Karpas-422 (cell line): ENCODE measurements around the gene IFNE. TPM values are rescaled to one million over a fixed set of nuclear protein-coding genes. Genes with fewer than 3 reads are reported as not detected.

Source experiments
- DNase-seq: peaks from one replicate; pipeline ENCODE4 v3.0.0-alpha.2; 2015
- H2AFZ ChIP-seq: fragments of 200-600 bp; sonication (generic); 2 replicates; pipeline ENCODE4 v1.6.1; 2014; ENCODE audit warnings: antibody characterized with exemption, low read length, mixed read lengths
- H3K27ac ChIP-seq: fragments of 200-600 bp; sonication (generic); 2 replicates; pipeline ENCODE4 v1.5.1; 2014; ENCODE audit warnings: mild to moderate bottlenecking, low read length, moderate library complexity
- H3K27me3 ChIP-seq: fragments of 200-600 bp; sonication (generic); 2 replicates; pipeline ENCODE4 v1.6.1; 2014; ENCODE audit warnings: low read length, mixed read lengths
- H3K36me3 ChIP-seq: fragments of 200-600 bp; sonication (generic); 2 replicates; pipeline ENCODE4 v1.6.1; 2014; ENCODE audit warnings: low read length, mixed read lengths; ENCODE audit not compliant: insufficient read depth
- H3K4me1 ChIP-seq: fragments of 200-600 bp; sonication (generic); 2 replicates; pipeline ENCODE4 v1.6.1; 2014; ENCODE audit warnings: mild to moderate bottlenecking, low read length, mixed read lengths
- H3K4me2 ChIP-seq: fragments of 200-600 bp; sonication (generic); 2 replicates; pipeline ENCODE4 v1.6.1; 2014; ENCODE audit warnings: low read length, low read depth, mild to moderate bottlenecking; ENCODE audit not compliant: poor library complexity, severe bottlenecking
- H3K4me3 ChIP-seq: fragments of 200-600 bp; sonication (generic); 2 replicates; pipeline ENCODE4 v1.5.1; 2014; ENCODE audit warnings: mild to moderate bottlenecking, antibody characterized with exemption, low read length, mixed read lengths
- H3K79me2 ChIP-seq: fragments of 200-600 bp; sonication (generic); 2 replicates; pipeline ENCODE4 v1.6.1; 2014; ENCODE audit warnings: mild to moderate bottlenecking, low read length, mixed read lengths
- H3K9ac ChIP-seq: fragments of 200-600 bp; sonication (generic); 2 replicates; pipeline ENCODE4 v1.6.0; 2014; ENCODE audit warnings: low read length
- H3K9me2 ChIP-seq: fragments of 200-600 bp; sonication (generic), shearing (Covaris generic); replicated peaks from 2 replicates; pipeline ENCODE4 v1.6.0; 2014; ENCODE audit warnings: mild to moderate bottlenecking, low read length, moderate library complexity; ENCODE audit not compliant: insufficient read depth
- H3K9me3 ChIP-seq: fragments of 300-700, 200-600 bp; sonication (generic); 2 replicates; pipeline ENCODE4 v1.6.1; 2014; ENCODE audit warnings: low read length, mixed read lengths
- H4K20me1 ChIP-seq: fragments of 200-600 bp; sonication (generic); 2 replicates; pipeline ENCODE4 v1.6.1; 2014; ENCODE audit warnings: mild to moderate bottlenecking, antibody characterized with exemption, low read length, low read depth; ENCODE audit not compliant: insufficient read depth
- total RNA-seq: library from RNA; depleted of rRNA; stranded (reverse); fragments of >200 nt; shearing (Covaris generic); gene quantifications from 2 replicates; pipeline ENCODE4 v1.2.3, GENCODE V29; 2014; ENCODE audit warnings: low replicate concordance

Gene IFNE
- total RNA-seq, 1 experiment from 2014 or later, result not detected

DNA sequence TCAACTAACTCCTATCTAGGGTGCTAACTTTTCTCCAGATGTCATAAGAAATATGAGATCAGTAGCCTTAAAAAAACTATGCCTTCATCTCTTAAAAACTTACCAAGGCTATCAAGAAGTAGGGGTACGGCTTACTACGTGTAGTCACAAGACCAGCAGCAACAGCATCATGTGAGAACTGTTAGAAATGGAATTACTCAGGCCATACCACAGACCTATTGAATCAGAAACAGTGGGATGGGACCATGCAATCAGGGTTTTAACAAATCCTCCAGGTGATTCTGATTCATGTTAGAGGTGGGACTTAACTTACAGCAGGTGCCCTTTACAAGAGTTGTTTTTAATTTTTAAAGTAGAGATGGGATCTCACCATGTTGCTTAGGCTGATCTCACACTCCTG, 4.6 kb downstream of the IFNE start:
- H3K4me1 ChIP-seq, result no peaks in the 10 kb centered on the region
- no peaks in the 10 kb centered on the region for H3K9me2 ChIP-seq
- no peak overlapping the region for H3K4me2 ChIP-seq
- H3K4me3 ChIP-seq, result no peak overlapping the region
- no peak overlapping the region for H3K27ac ChIP-seq
- H3K9me3 ChIP-seq, result no peaks in the 10 kb centered on the region
- no peak for DNase-seq
- no peaks in the 10 kb centered on the region for H4K20me1 ChIP-seq
- H3K9ac ChIP-seq, result no peak overlapping the region
- H3K79me2 ChIP-seq, result no peaks in the 10 kb centered on the region
- no peaks in the 10 kb centered on the region for H3K27me3 ChIP-seq
- no peaks in the 10 kb centered on the region for H3K36me3 ChIP-seq
- no peak overlapping the region for H2AFZ ChIP-seq

DNA sequence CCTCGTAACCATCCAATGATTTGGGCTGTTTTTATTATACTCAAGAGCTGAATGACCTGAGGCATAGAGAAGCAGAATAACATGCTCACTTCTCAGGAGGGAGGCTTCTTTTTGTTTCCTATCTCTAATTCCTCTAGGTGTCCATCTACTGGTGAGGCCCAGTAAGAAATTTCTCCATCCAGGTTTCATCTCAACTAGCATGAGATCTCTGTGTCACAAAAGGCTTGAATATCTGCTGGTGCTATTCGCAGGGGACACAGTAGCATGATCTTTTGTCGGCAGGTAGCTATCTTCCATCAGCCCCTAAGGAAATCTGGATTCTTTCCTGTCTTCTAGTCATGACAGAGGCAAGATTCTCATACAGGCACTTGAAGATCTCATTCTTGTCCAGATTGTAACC, 8.9 kb downstream of the IFNE start:
- Histone ChIP-seq H3K9ac (no peak overlapping the region), H3K36me3 (no peaks in the 10 kb centered on the region), H4K20me1 (no peaks in the 10 kb centered on the region), H3K4me3 (no peak overlapping the region), H3K4me1 (no peaks in the 10 kb centered on the region), H3K4me2 (no peak overlapping the region), H3K9me2 (no peaks in the 10 kb centered on the region), H3K27me3 (no peaks in the 10 kb centered on the region), H3K27ac (no peak overlapping the region), H3K9me3 (no peaks in the 10 kb centered on the region), H3K79me2 (no peaks in the 10 kb centered on the region), H2AFZ (no peak overlapping the region)
- DNase-seq, result no peak

DNA sequence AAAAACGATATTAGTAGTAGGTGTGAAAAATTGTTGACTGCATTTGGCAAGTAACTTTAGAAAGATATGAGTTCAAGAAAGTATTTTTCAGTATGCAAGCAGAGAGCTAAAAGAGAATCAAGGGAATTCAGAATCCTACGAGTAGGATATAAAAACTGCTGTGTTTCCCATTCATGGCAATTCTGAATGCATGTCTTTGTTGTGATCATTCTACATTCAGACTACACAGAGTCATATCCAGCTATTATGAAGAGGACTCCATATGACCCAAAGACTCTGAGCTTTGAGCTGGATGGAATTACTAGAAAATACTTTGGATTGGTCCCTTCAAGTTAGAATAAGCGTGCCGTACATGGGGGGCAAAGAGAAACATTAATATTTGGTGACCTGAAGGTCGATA, 12.0 kb downstream of the IFNE start:
- Histone ChIP-seq H3K4me1 (no peaks in the 10 kb centered on the region), H2AFZ (no peak overlapping the region), H3K27me3 (no peaks in the 10 kb centered on the region), H4K20me1 (no peaks in the 10 kb centered on the region), H3K4me3 (no peak overlapping the region), H3K36me3 (no peaks in the 10 kb centered on the region), H3K79me2 (no peaks in the 10 kb centered on the region), H3K4me2 (no peak overlapping the region), H3K9ac (no peak overlapping the region), H3K9me2 (no peaks in the 10 kb centered on the region), H3K9me3 (no peaks in the 10 kb centered on the region), H3K27ac (no peak overlapping the region)
- DNase-seq, result no peak

DNA sequence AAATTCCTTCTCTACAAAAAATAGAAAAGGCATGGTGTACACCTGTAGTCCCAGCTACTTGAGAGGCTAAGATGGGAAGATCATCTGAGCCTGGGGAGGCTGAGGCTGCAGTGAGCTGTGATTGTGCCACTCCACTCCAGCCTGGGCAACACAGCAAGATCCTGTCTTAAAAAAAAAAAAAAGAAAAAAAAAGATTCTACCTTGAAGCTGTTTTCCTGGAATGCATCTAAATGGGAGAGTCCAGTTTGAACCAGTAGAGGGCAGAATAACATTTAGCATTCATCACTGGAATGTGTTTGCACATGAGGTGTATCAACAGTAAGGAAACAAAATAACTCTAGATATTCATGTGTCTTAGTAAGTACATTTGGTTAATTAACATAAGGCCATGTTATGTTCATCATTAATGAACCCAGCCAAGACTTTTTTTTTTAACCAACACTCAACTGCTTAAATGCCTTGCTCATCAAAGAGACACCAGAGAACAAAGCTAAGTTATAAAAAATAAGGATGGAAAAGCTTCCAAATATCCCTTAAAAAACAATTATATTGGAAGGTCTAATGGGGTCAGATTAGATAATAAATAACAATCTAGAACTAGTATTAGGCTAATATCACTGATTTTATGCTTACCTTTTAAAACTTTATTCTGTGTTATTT, 16.1 kb downstream of the IFNE start:
- Histone ChIP-seq H3K9me2 (no peaks in the 10 kb centered on the region), H3K4me3 (no peak overlapping the region), H3K79me2 (no peaks in the 10 kb centered on the region), H4K20me1 (no peaks in the 10 kb centered on the region), H3K9ac (no peak overlapping the region), H3K4me2 (no peak overlapping the region), H3K27me3 (no peaks in the 10 kb centered on the region), H3K9me3 (no peaks in the 10 kb centered on the region), H3K4me1 (no peaks in the 10 kb centered on the region), H3K36me3 (no peaks in the 10 kb centered on the region), H2AFZ (no peak overlapping the region), H3K27ac (no peak overlapping the region)
- DNase-seq, result peak; percentile 79

DNA sequence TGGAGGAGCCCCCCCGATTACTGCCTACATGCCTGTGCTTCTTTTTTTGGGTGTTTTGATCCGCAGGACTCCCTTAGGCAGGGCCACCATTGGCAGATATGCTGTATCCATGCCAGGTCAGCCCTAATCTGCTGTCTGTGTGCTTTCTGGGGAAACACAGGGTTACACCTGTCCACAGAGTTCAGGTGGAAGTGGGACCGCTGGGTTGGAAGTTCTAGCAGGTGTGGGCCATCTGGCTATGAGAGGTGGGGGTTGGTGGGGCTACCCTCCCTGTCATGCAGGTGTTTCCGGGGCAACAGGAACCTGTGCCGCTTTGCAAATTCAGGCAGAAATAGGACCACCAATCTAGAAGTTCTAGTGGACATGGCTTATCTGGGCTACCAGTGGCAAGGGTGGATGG, 17.0 kb downstream of the IFNE start:
- H2AFZ ChIP-seq, result no peak overlapping the region
- no peaks in the 10 kb centered on the region for H3K9me2 ChIP-seq
- no peak overlapping the region for H3K27ac ChIP-seq
- no peaks in the 10 kb centered on the region for H3K9me3 ChIP-seq
- H3K4me2 ChIP-seq, result no peak overlapping the region
- no peaks in the 10 kb centered on the region for H4K20me1 ChIP-seq
- no peak overlapping the region for H3K9ac ChIP-seq
- H3K4me3 ChIP-seq, result no peak overlapping the region
- H3K4me1 ChIP-seq, result no peaks in the 10 kb centered on the region
- H3K36me3 ChIP-seq, result no peaks in the 10 kb centered on the region
- no peaks in the 10 kb centered on the region for H3K79me2 ChIP-seq
- no peaks in the 10 kb centered on the region for H3K27me3 ChIP-seq
- no peak for DNase-seq

DNA sequence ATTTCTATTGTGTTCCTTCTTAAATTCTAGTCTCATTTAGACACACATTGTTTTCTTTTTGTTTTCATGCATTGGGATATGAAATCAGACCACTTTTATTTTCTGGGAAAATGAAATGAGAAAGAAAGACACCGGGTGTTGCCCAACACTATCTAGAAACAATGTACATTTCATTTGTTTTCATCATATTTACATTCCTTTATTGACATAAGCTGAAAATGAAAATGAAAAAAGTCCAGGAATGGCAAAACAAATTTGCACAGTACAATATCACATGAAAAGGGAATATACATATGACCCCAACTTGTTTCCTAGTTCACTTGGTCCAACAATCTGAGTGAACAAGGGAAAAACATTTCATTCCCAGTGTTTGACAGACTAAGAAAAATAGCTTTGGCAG, 20.7 kb downstream of the IFNE start:
- no peaks in the 10 kb centered on the region for H3K27me3 ChIP-seq
- no peak overlapping the region for H2AFZ ChIP-seq
- no peaks in the 10 kb centered on the region for H4K20me1 ChIP-seq
- no peaks in the 10 kb centered on the region for H3K9me3 ChIP-seq
- no peaks in the 10 kb centered on the region for H3K79me2 ChIP-seq
- no peak overlapping the region for H3K9ac ChIP-seq
- H3K27ac ChIP-seq, result no peak overlapping the region
- H3K4me1 ChIP-seq, result no peaks in the 10 kb centered on the region
- no peak for DNase-seq
- no peaks in the 10 kb centered on the region for H3K9me2 ChIP-seq
- H3K36me3 ChIP-seq, result no peaks in the 10 kb centered on the region
- no peak overlapping the region for H3K4me3 ChIP-seq
- no peak overlapping the region for H3K4me2 ChIP-seq

DNA sequence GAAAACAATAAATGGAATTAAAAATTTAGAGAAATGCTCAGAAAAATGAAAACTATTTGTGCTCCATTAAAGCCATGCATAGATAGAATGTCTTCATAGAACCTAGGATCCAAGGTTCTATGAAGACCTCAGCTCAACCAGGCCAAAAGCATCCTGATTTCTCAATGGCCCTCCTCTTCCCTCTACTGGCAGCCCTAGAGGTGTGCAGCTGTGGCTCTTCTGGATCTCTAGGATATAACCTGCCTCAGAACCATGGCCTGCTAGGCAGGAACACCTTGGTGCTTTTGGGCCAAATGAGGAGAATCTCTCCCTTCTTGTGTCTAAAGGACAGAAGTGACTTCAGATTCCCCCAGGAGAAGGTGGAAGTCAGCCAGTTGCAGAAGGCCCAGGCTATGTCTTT, 26.8 kb downstream of the IFNE start:
- H3K9me3 ChIP-seq, result no peaks in the 10 kb centered on the region
- no peak overlapping the region for H3K4me3 ChIP-seq
- no peaks in the 10 kb centered on the region for H4K20me1 ChIP-seq
- no peaks in the 10 kb centered on the region for H3K36me3 ChIP-seq
- no peaks in the 10 kb centered on the region for H3K27me3 ChIP-seq
- no peaks in the 10 kb centered on the region for H3K79me2 ChIP-seq
- H3K9me2 ChIP-seq, result no peaks in the 10 kb centered on the region
- no peaks in the 10 kb centered on the region for H3K4me1 ChIP-seq
- H3K27ac ChIP-seq, result no peak overlapping the region
- no peak overlapping the region for H2AFZ ChIP-seq
- peak; percentile 76 for DNase-seq
- no peak overlapping the region for H3K9ac ChIP-seq
- no peak overlapping the region for H3K4me2 ChIP-seq

DNA sequence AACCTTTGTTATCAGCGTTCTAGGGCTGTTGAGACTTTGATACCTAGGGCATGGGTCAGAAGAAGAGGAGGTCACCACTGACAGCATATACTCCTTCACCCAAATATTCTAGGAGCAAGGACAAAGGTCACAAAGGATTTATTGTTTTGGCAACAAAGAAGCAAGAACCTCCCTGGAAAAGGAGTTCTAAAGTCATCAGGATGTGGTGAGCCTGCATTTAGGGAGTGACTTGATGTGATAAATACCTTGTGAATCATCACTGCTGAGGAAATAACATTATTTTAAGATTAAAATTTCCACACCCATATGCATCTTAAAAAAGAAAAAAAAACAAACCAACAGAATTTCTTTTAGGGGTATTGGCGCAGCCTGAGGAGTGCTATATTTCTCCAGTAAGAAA, 28.0 kb downstream of the IFNE start:
- Histone ChIP-seq H3K4me2 (no peak overlapping the region), H3K9me3 (no peaks in the 10 kb centered on the region), H3K79me2 (no peaks in the 10 kb centered on the region), H3K4me1 (no peaks in the 10 kb centered on the region), H3K4me3 (no peak overlapping the region), H3K9ac (no peak overlapping the region), H3K27ac (no peak overlapping the region), H3K27me3 (no peaks in the 10 kb centered on the region), H3K36me3 (no peaks in the 10 kb centered on the region), H4K20me1 (no peaks in the 10 kb centered on the region), H3K9me2 (no peaks in the 10 kb centered on the region), H2AFZ (no peak overlapping the region)
- DNase-seq, result no peak

DNA sequence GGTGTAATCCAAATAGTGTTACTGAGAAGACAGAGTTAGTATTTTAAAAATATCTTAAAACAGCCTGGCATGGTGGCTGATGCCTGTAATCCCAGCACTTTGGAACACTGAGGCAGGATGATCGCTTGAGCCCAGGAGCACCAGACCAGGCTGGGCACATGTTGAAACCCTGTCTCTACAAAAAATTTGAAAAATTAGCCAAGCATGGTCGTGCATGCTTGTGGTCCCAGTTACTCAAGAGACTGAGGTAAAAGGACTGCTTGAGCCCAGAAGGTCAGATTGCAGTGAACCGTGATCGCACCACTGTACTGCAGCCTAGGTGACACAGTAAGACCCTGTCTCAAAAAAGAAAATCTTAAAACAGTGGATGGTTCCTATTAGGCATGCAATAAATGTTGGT, 29.4 kb downstream of the IFNE start:
- H3K9ac ChIP-seq, result no peak overlapping the region
- no peaks in the 10 kb centered on the region for H3K9me3 ChIP-seq
- H2AFZ ChIP-seq, result no peak overlapping the region
- no peaks in the 10 kb centered on the region for H3K79me2 ChIP-seq
- no peaks in the 10 kb centered on the region for H3K9me2 ChIP-seq
- no peaks in the 10 kb centered on the region for H3K27me3 ChIP-seq
- DNase-seq, result no peak
- H3K4me3 ChIP-seq, result no peak overlapping the region
- H3K36me3 ChIP-seq, result no peaks in the 10 kb centered on the region
- H3K4me1 ChIP-seq, result no peaks in the 10 kb centered on the region
- no peaks in the 10 kb centered on the region for H4K20me1 ChIP-seq
- no peak overlapping the region for H3K4me2 ChIP-seq
- no peak overlapping the region for H3K27ac ChIP-seq
